Stimulated activated CD8-positive, alpha-beta memory T cell treated with anti-CD3 and anti-CD28 coated beads, Interleukin-15, amount 100 ng/mL, for 1 hour (primary cell): ENCODE data around the gene ARHGAP27.
"Not testable (repeated sequence)": the region's sequence is repeated elsewhere in the genome, so short reads cannot be mapped to it uniquely, and the experiment has no call there.

Experiments
- DNase-seq: peaks from one replicate; pipeline ENCODE4 v3.0.0-alpha.2; 2020; ENCODE audit warnings: low read depth

Gene ARHGAP27

GRCh38 chr17:45361976-45362375, 70.7 kb downstream of the ARHGAP27 start:
- no peak for DNase-seq

- DNase-seq, result no peak
Observed at GRCh38 chr17:45361451-45361850, 71.2 kb downstream of the ARHGAP27 start.

GRCh38 chr17:45357364-45357997, 75.2 kb downstream of the ARHGAP27 start:
- DNase-seq, result no peak

- no peak for DNase-seq
Observed at GRCh38 chr17:45355087-45355486, 77.6 kb downstream of the ARHGAP27 start.

- DNase-seq, result no peak
Observed at GRCh38 chr17:45353043-45353442, 79.6 kb downstream of the ARHGAP27 start.

GRCh38 chr17:45351831-45352230, 80.8 kb downstream of the ARHGAP27 start:
- DNase-seq, result no peak

- DNase-seq, result no peak
Observed at GRCh38 chr17:45347444-45347843, 85.2 kb downstream of the ARHGAP27 start.

GRCh38 chr17:45346216-45347015, 86.3 kb downstream of the ARHGAP27 start:
- DNase-seq, result no peak

- no peak for DNase-seq
Observed at GRCh38 chr17:45345554-45346215, 87.0 kb downstream of the ARHGAP27 start.

- no peak for DNase-seq
Observed at GRCh38 chr17:45345246-45345553, 87.5 kb downstream of the ARHGAP27 start.

GRCh38 chr17:45343967-45344664, 88.6 kb downstream of the ARHGAP27 start:
- not testable (repeated sequence) for DNase-seq
